Suprapubic skin (tissue), 4 donors: ENCODE results near the gene PCGF3.

Source experiments
- EP300 ChIP-seq: sonication (generic); formaldehyde crosslinking; IDR thresholded peaks from one replicate; pipeline ENCODE4 v1.6.1; 2017; ENCODE audit warnings: antibody characterized with exemption
- POLR2A ChIP-seq, 2 donors: fragments of 450-650 bp; IDR thresholded peaks; one replicate each; pipeline ENCODE4 v1.6.1; 2017; ENCODE audit warnings: antibody characterized with exemption in 2 of 2, mild to moderate bottlenecking in 2 of 2, moderate library complexity in 2 of 2
- POLR2AphosphoS5 ChIP-seq, 3 donors: sonication (generic); formaldehyde crosslinking; IDR thresholded peaks; one replicate each; pipeline ENCODE4 v1.6.1; 2017; ENCODE audit warnings: antibody characterized with exemption in 3 of 3
- TF ChIP-seq, protein P1 (sequence below), 2 donors: fragments of 200-600 bp in 1 of 2; fragments of 450-650 bp in 1 of 2; sonication (generic) in 1 of 2; IDR thresholded peaks; one replicate each; pipeline ENCODE4 v1.5.1; 2016 to 2019; ENCODE audit warnings: antibody characterized with exemption in 2 of 2, mild to moderate bottlenecking in 1 of 2, moderate library complexity in 1 of 2

GRCh38 chr4:688854-689681 is 16.6 kb upstream of the PCGF3 start, which contains the start of gene SLC49A3:
- TF ChIP-seq, protein P1, sequence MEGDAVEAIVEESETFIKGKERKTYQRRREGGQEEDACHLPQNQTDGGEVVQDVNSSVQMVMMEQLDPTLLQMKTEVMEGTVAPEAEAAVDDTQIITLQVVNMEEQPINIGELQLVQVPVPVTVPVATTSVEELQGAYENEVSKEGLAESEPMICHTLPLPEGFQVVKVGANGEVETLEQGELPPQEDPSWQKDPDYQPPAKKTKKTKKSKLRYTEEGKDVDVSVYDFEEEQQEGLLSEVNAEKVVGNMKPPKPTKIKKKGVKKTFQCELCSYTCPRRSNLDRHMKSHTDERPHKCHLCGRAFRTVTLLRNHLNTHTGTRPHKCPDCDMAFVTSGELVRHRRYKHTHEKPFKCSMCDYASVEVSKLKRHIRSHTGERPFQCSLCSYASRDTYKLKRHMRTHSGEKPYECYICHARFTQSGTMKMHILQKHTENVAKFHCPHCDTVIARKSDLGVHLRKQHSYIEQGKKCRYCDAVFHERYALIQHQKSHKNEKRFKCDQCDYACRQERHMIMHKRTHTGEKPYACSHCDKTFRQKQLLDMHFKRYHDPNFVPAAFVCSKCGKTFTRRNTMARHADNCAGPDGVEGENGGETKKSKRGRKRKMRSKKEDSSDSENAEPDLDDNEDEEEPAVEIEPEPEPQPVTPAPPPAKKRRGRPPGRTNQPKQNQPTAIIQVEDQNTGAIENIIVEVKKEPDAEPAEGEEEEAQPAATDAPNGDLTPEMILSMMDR (IDR thresholded peaks at IDR 0.05) = no peak
- TF ChIP-seq POLR2A (IDR thresholded peaks at IDR 0.05) (no peak), EP300 (no peak), POLR2AphosphoS5 (IDR thresholded peaks at IDR 0.05) (no peak)
